HS-27A (cell line): ENCODE results near the gene PRKRIP1.
"Not testable (repeated sequence)": the region's sequence is repeated elsewhere in the genome, so short reads cannot be mapped to it uniquely, and the experiment has no call there.

Experiments used
- DNase-seq: peaks from one replicate; pipeline ENCODE4 v3.0.0-alpha.2; 2012; ENCODE audit warnings: low read depth, missing footprints

Gene PRKRIP1

GRCh38 chr7:102395873-102396709 lies at the start of gene PRKRIP1:
Gene PRKRIP1 (plus strand): TSS chr7:102396363. CDS start chr7:102396412, 49 bp downstream.
- no peak for DNase-seq

GRCh38 chr7:102346983-102347382 lies 49.2 kb upstream of the PRKRIP1 start:
- DNase-seq, result not testable (repeated sequence)

- not testable (repeated sequence) for DNase-seq
These were observed 39.8 kb upstream of the PRKRIP1 start, which contains the start of gene SPDYE6 for GRCh38 chr7:102356344-102356743. Gene SPDYE6 (minus strand): TSS chr7:102356444. CDS start chr7:102356023, 421 bp downstream.

- peak; percentile 80 for DNase-seq
These were observed 32.4 kb upstream of the PRKRIP1 start for GRCh38 chr7:102363549-102364393.

GRCh38 chr7:102364394-102364886 lies 31.7 kb upstream of the PRKRIP1 start:
- not testable (repeated sequence) for DNase-seq

- not testable (repeated sequence) for DNase-seq
These were observed 30.8 kb upstream of the PRKRIP1 start for GRCh38 chr7:102365390-102365789.

GRCh38 chr7:102370038-102370437 lies 26.1 kb upstream of the PRKRIP1 start:
- not testable (repeated sequence) for DNase-seq

GRCh38 chr7:102372796-102373195 lies 23.4 kb upstream of the PRKRIP1 start:
- DNase-seq, result not testable (repeated sequence)

- DNase-seq, result no peak
These were observed 19.1 kb upstream of the PRKRIP1 start for GRCh38 chr7:102376964-102377466.

- not testable (repeated sequence) for DNase-seq
These were observed 15.3 kb upstream of the PRKRIP1 start for GRCh38 chr7:102380837-102381236.

- DNase-seq, result not testable (repeated sequence)
These were observed 14.3 kb upstream of the PRKRIP1 start for GRCh38 chr7:102381696-102382425.

GRCh38 chr7:102387064-102387463 lies 9.1 kb upstream of the PRKRIP1 start:
- DNase-seq, result no peak

GRCh38 chr7:102389810-102390209 lies 6.4 kb upstream of the PRKRIP1 start:
- no peak for DNase-seq

GRCh38 chr7:102390697-102391484 lies 5.3 kb upstream of the PRKRIP1 start:
- no peak for DNase-seq

- DNase-seq, result no peak
These were observed 3.8 kb upstream of the PRKRIP1 start for GRCh38 chr7:102392330-102392729.

- DNase-seq, result peak; percentile 84
These were observed 2.7 kb upstream of the PRKRIP1 start for GRCh38 chr7:102393467-102393866.

- DNase-seq, result no peak
These were observed 631 bp upstream of the PRKRIP1 start for GRCh38 chr7:102395592-102395872.

GRCh38 chr7:102396710-102397019 lies 502 bp downstream of the PRKRIP1 start:
- DNase-seq, result no peak

GRCh38 chr7:102398543-102398942 lies 2.4 kb downstream of the PRKRIP1 start:
- no peak for DNase-seq

GRCh38 chr7:102400360-102400759 lies 4.2 kb downstream of the PRKRIP1 start:
- no peak for DNase-seq

- DNase-seq, result no peak
These were observed 7.4 kb downstream of the PRKRIP1 start for GRCh38 chr7:102403563-102403962.
